Heart right ventricle (tissue), 16 donors: Measurements from ENCODE around the gene ZFR2. TPM values are rescaled to one million over a fixed set of nuclear protein-coding genes. Genes with fewer than 3 reads are reported as not detected.

Experiments
- ATAC-seq, 8 donors: fragments of 200-7000 bp; cut with Tn5 transposase; one replicate each; pipeline ENCODE4 v1.9.1; 2020; ENCODE audit warnings: mild to moderate bottlenecking in 8 of 8, moderate library complexity in 8 of 8, moderate number of reproducible peaks in 1 of 8
- DNase-seq, 2 donors: peaks; one replicate each; pipeline ENCODE4 v3.0.0-alpha.2; 2020
- H3K27ac ChIP-seq, 10 donors: fragments of 200-600 bp; sonication (generic) in 2 of 10; one replicate each; pipeline versions ENCODE4 v1.5.0 to v1.8.0; 2020 to 2022; ENCODE audit warnings: mild to moderate bottlenecking in 3 of 10
- H3K27me3 ChIP-seq, 7 donors: fragments of 200-600 bp; one replicate each; pipeline ENCODE4 v1.8.0; 2021 to 2022; ENCODE audit warnings: mild to moderate bottlenecking in 2 of 7
- H3K36me3 ChIP-seq, 9 donors: fragments of 200-600 bp; sonication (generic) in 1 of 9; one replicate each; pipeline versions ENCODE4 v1.5.0 to v1.8.0; 2020 to 2022; ENCODE audit warnings: mild to moderate bottlenecking in 2 of 9
- H3K4me1 ChIP-seq, 9 donors: fragments of 200-600 bp; sonication (generic) in 1 of 9; one replicate each; pipeline versions ENCODE4 v1.5.0 to v1.8.0; 2020 to 2022; ENCODE audit warnings: mild to moderate bottlenecking in 4 of 9
- H3K4me3 ChIP-seq, 10 donors: fragments of 200-600 bp; sonication (generic) in 2 of 10; one replicate each; pipeline versions ENCODE4 v1.5.0 to v1.8.0; 2020 to 2022; ENCODE audit warnings: mild to moderate bottlenecking in 7 of 10, moderate library complexity in 2 of 10
- H3K9me3 ChIP-seq, 11 donors: fragments of 200-600 bp in 10 of 11; sonication (generic) in 2 of 11; one replicate each; pipeline versions ENCODE4 v1.5.0 to v1.8.0; 2013 to 2022; ENCODE audit warnings: mild to moderate bottlenecking in 2 of 11, control low read depth in 1 of 11, moderate library complexity in 1 of 11
- WGBS, 2 donors: extraction: QIAGEN DNeasy Blood & Tissue Kit; methylation state at CpG; one replicate each; pipeline ENCODE4 v1.1.7; 2013; ENCODE audit warnings: inconsistent platforms in 1 of 2; 5-methylcytosine and 5-hydroxymethylcytosine counted together
- intact Hi-C, 10 donors: fragments of 100-400 bp; cut with DNase I; formaldehyde crosslinking; loops; one replicate each; pipeline versions ENCODE4 v1.11.1 to v1.14.2; 2022
- polyA plus RNA-seq, 2 donors: library from polyadenylated mRNA; stranded (reverse); fragments of 200-250 nt; gene quantifications; one replicate each; pipeline ENCODE4 v1.2.3, GENCODE V29; 2013
- total RNA-seq, 10 donors: library from RNA; stranded (reverse); fragmentation: NEBNext Ultra II Directional in 3 of 10; extraction: Animal tissue kit (Norgen Biotek cat#: 25700) in 3 of 10; gene quantifications; one replicate each; pipeline versions ENCODE4 v1.2.1 to v1.2.4, GENCODE V29; 2021 to 2023
- TF ChIP-seq, protein P1 (sequence below), 9 donors: fragments of 200-600 bp; sonication (generic) in 2 of 9; IDR thresholded peaks; one replicate each; pipeline versions ENCODE4 v1.5.0 to v1.8.0; 2021 to 2022; ENCODE audit warnings: antibody characterized with exemption in 9 of 9, mild to moderate bottlenecking in 5 of 9, moderate library complexity in 1 of 9
- donor health status: Arrhythmogenic right ventricular cardiomyopathy.
- donor health status: ischemic (EF 13 %, LVEDD 7.1; RV severe dilation, severe dysfunction).
- donor health status: healthy with polysubstance abuse.
- donor health status: DM: no; HTN: yes; CAD: no.
- donor health status: DM: no; HTN: no; CAD: no.
- donor health status: ischemic (EF 25% LVEDD 6.9; RV normal size, moderate dysfunction).
- donor health status: ischemic (EF 25% LVEDD 5.7; RV mildly dilated, moderate dysfunction).
- donor health status: healthy.
- donor health status: DM: yes; HTN: yes; CAD: no.
- donor health status: Ischemic cardiomyopathy.
- donor health status: ischemic (EF 35%, LVEDD 5.7; RV mildly dilated, moderate dysfunction).
- donor health status: nonischemic (EF 11% LVEDD 7.7; RV severe dilation, severe dysfunction).
- donor health status: DM: yes; HTN: yes; CAD: no.
- donor health status: PGD.
- donor health status: ischemic (EF 29% LVEDD 5.4; RV normal size, mild dysfunction).
- donor health status: nonischemic (EF 23%, LVEDD 6.1; RV moderate dilation, normal function).

Gene ZFR2
- total and polyA plus RNA-seq, 12 donors, result 0.04 to 0.29 TPM; not detected in 10

DNA sequence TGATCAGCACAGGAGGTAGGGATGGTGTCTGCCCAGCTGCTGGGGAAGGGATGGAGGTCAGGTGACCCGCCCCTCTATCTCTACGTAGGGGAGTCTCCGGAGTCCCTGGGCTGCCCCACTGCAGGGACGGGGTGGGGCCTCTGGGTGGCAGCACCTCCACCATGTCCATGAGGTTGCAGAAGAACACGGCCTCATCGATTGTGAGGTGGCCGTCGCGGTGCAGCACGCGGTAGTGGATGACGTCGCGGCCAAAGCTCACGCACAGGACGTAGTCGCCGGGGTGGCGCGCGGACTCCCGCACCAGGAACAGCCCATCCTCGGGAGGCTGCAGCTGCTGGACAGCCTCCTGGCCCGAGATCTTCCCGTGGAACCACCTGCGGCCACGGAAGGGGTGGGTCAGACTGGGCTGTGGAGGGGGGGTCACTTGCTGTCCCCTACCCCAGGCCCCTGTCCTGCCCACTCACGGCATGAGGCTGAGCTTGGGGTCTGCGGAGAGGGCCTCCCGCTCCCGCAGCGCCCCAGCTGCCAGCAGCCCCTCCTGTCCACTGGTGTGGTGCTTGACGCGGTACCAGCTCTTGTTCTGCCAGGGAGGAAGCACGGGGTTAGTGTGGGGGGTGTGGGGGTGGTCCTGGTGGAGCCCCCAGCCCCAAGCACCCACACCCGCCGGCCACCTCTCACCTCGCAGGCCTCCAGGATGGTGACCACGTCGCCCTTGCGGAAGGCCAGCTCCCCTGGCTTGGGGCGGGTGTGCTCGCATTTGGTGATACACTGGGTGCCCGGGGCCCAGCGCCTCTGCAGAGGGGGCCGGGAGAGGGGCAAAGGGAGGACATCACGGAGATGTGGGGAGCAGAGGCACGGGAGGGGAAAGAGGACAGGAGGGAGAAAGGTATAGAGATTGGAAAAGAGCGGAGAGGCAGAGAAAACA is 84.9 kb downstream of the ZFR2 start:
- Histone ChIP-seq H3K4me3 (no peak overlapping the region), H3K9me3 (peaks cover 0 to 28% (median 21%) of the 10 kb centered on the region in 11 donors), H3K27me3 (peaks cover 19 to 48% (median 45%) of the 10 kb centered on the region in 7 donors), H3K36me3 (no peaks in the 10 kb centered on the region), H3K27ac (no peak overlapping the region), H3K4me1 (peaks cover 0 to 12% (median 3%) of the 10 kb centered on the region in 9 donors)
- 71 to 74% methylated on average over 47 to 49 of the region's 49 CpGs for WGBS, 2 donors
- TF ChIP-seq, protein P1, sequence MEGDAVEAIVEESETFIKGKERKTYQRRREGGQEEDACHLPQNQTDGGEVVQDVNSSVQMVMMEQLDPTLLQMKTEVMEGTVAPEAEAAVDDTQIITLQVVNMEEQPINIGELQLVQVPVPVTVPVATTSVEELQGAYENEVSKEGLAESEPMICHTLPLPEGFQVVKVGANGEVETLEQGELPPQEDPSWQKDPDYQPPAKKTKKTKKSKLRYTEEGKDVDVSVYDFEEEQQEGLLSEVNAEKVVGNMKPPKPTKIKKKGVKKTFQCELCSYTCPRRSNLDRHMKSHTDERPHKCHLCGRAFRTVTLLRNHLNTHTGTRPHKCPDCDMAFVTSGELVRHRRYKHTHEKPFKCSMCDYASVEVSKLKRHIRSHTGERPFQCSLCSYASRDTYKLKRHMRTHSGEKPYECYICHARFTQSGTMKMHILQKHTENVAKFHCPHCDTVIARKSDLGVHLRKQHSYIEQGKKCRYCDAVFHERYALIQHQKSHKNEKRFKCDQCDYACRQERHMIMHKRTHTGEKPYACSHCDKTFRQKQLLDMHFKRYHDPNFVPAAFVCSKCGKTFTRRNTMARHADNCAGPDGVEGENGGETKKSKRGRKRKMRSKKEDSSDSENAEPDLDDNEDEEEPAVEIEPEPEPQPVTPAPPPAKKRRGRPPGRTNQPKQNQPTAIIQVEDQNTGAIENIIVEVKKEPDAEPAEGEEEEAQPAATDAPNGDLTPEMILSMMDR (IDR thresholded peaks at IDR 0.05), result peak in 7 of 9 donors; percentile 21 to 50 (median 37)
- ATAC-seq, result peak in 4 of 8 donors; percentile 15 to 59 (median 35)
- no peak for DNase-seq
- intact Hi-C loops, result loop anchor here in 2 of 10 donors (5.0 kb wide), 1 partner anchor 38 kb away; no protein-coding TSS in a partner anchor

- H3K36me3 ChIP-seq, result no peaks in the 10 kb centered on the region
- no peak overlapping the region for H3K4me3 ChIP-seq
- no peak for DNase-seq
- TF ChIP-seq, protein P1 (IDR thresholded peaks at IDR 0.05), result no peak
- intact Hi-C loops, result loop anchor here in 2 of 10 donors (5.0 kb wide), 1 partner anchor 39 kb away; no protein-coding TSS in a partner anchor
- ATAC-seq, result no peak
- 87 to 90% methylated on average over 13 of the region's 13 CpGs for WGBS, 2 donors
- H3K9me3 ChIP-seq, result peaks cover 0 to 28% (median 21%) of the 10 kb centered on the region in 11 donors
- H3K27me3 ChIP-seq, result peaks cover 19 to 48% (median 45%) of the 10 kb centered on the region in 7 donors
- peaks cover 0 to 12% (median 3%) of the 10 kb centered on the region in 9 donors for H3K4me1 ChIP-seq
- no peak overlapping the region for H3K27ac ChIP-seq
These were observed 85.9 kb downstream of the ZFR2 start for GRCh38 chr19:3782903-3783302.

GRCh38 chr19:3782330-3782729 is 86.5 kb downstream of the ZFR2 start:
- ATAC-seq, result no peak
- intact Hi-C loops, result loop anchor here in 2 of 10 donors (5.0 kb wide), 1 partner anchor 40 kb away; no protein-coding TSS in a partner anchor
- Histone ChIP-seq H3K4me1 (peaks cover 0 to 12% (median 3%) of the 10 kb centered on the region in 9 donors), H3K27me3 (peaks cover 19 to 48% (median 44%) of the 10 kb centered on the region in 7 donors), H3K4me3 (no peak overlapping the region), H3K9me3 (peaks cover 0 to 28% (median 21%) of the 10 kb centered on the region in 11 donors), H3K36me3 (no peaks in the 10 kb centered on the region), H3K27ac (no peak overlapping the region)
- WGBS, 2 donors, result 96% methylated on average over 1 of the region's 1 CpG
- no peak for DNase-seq
- TF ChIP-seq, protein P1 (IDR thresholded peaks at IDR 0.05), result no peak

- intact Hi-C loops, result loop anchor here in 2 of 10 donors (5.0 kb wide), 1 partner anchor 41 kb away; no protein-coding TSS in a partner anchor
- peaks cover 19 to 43% (median 38%) of the 10 kb centered on the region in 7 donors for H3K27me3 ChIP-seq
- ATAC-seq, result no peak
- no peak overlapping the region for H3K4me3 ChIP-seq
- WGBS, 2 donors, result 96 to 100% methylated on average over 2 of the region's 2 CpGs
- peaks cover 0 to 28% (median 21%) of the 10 kb centered on the region in 11 donors for H3K9me3 ChIP-seq
- H3K4me1 ChIP-seq, result peaks cover 0 to 12% (median 3%) of the 10 kb centered on the region in 9 donors
- TF ChIP-seq, protein P1 (IDR thresholded peaks at IDR 0.05), result no peak
- no peak for DNase-seq
- H3K36me3 ChIP-seq, result no peaks in the 10 kb centered on the region
- no peak overlapping the region for H3K27ac ChIP-seq
These were observed 87.2 kb downstream of the ZFR2 start for GRCh38 chr19:3781603-3782002.
